ENCODE measurements around the gene TIGD3. TPM values are rescaled to one million over a fixed set of nuclear protein-coding genes. Genes with fewer than 3 reads are reported as not detected.

The TIGD3 gene
- polyA plus RNA-seq, 1 donor (not counting 4 experiments of a cell fraction or from before 2014, with no cell fraction given): not detected

GRCh38 chr11:65351511-65351910 lies 3.0 kb upstream of the TIGD3 start:
- no peak overlapping the region for H2AFZ ChIP-seq (ENCODE audit: control insufficient read depth, low read length)

GRCh38 chr11:65352783-65353182 lies 1.8 kb upstream of the TIGD3 start:
- H2AFZ ChIP-seq (ENCODE audit: control insufficient read depth, low read length): no peak overlapping the region
- peaks cover 2% of the 10 kb centered on the region for H4K20me1 ChIP-seq (ENCODE audit: control insufficient read depth, extremely low read depth, insufficient read depth, low read length)
- FAIRE-seq: no peak
- H3K27me3 ChIP-seq (ENCODE audit: control insufficient read depth, extremely low read depth, insufficient read depth, low read length): peaks cover 19% of the 10 kb centered on the region
- H3K4me1 ChIP-seq (ENCODE audit: control insufficient read depth, extremely low read depth, insufficient read depth, low read length): peaks cover 12% of the 10 kb centered on the region
- dilution Hi-C loops (cut with MboI; ENCODE audit: extremely low pct_ligation_motif_present, low sequenced_read_pairs): no loop called here
- no peaks in the 10 kb centered on the region for H3K9me3 ChIP-seq (ENCODE audit: control insufficient read depth, low read depth, low read length)
- peaks cover 19 to 20% of the 10 kb centered on the region in 2 experiments for H3K36me3 ChIP-seq (ENCODE audit: control insufficient read depth in 2 of 2, extremely low read depth in 1 of 2, insufficient read depth in 2 of 2, low read length in 2 of 2)
- no peak overlapping the region for H3K27ac ChIP-seq (ENCODE audit: control insufficient read depth, insufficient read depth, low read length)
- no peaks in the 10 kb centered on the region for H3K79me2 ChIP-seq (ENCODE audit: control insufficient read depth, insufficient read depth, low read length)
- H3K4me3 ChIP-seq (ENCODE audit: control insufficient read depth in 2 of 3, extremely low read depth in 1 of 3, insufficient read depth in 2 of 3, low read depth in 1 of 3, low read length in 3 of 3): no peak overlapping the region
- H3K9me1 ChIP-seq (ENCODE audit: control insufficient read depth, extremely low read depth, insufficient read depth, low read length): no peaks in the 10 kb centered on the region
- DNase-seq (ENCODE audit: low read depth, low spot score): no peak
- no peak overlapping the region for H3K9ac ChIP-seq (ENCODE audit: control insufficient read depth, extremely low read depth, insufficient read depth, low read length)
- TF ChIP-seq CTCF (optimal IDR thresholded peaks at IDR 0.05 in 1 of 3, IDR thresholded peaks at IDR 0.05 in 1 of 3, conservative IDR thresholded peaks at IDR 0.05 in 1 of 3; ENCODE audit: extremely low read depth in 1 of 3, insufficient read depth in 2 of 3, low read length in 3 of 3) (peak in 2 of 3 experiments; percentile 12 to 14), EZH2 (IDR thresholded peaks at IDR 0.05; ENCODE audit: low read length) (no peak)
- no peak overlapping the region for H3K4me2 ChIP-seq (ENCODE audit: control insufficient read depth, extremely low read depth, insufficient read depth, low read depth, low read length)

More at GRCh38 chr11:65351511-65351910, 3.0 kb upstream of the TIGD3 start:
- H3K36me3 ChIP-seq (ENCODE audit: control insufficient read depth in 2 of 2, extremely low read depth in 1 of 2, insufficient read depth in 2 of 2, low read length in 2 of 2): peaks cover 19 to 26% of the 10 kb centered on the region in 2 experiments
- no peak overlapping the region for H3K9ac ChIP-seq (ENCODE audit: control insufficient read depth, extremely low read depth, insufficient read depth, low read length)
- no peak overlapping the region for H3K4me3 ChIP-seq (ENCODE audit: control insufficient read depth in 2 of 3, extremely low read depth in 1 of 3, insufficient read depth in 2 of 3, low read depth in 1 of 3, low read length in 3 of 3)
- no peak overlapping the region for H3K4me2 ChIP-seq (ENCODE audit: control insufficient read depth, extremely low read depth, insufficient read depth, low read depth, low read length)
- H4K20me1 ChIP-seq (ENCODE audit: control insufficient read depth, extremely low read depth, insufficient read depth, low read length): no peaks in the 10 kb centered on the region
- no peak overlapping the region for H3K27ac ChIP-seq (ENCODE audit: control insufficient read depth, insufficient read depth, low read length)
- TF ChIP-seq CTCF (optimal IDR thresholded peaks at IDR 0.05 in 1 of 3, IDR thresholded peaks at IDR 0.05 in 1 of 3, conservative IDR thresholded peaks at IDR 0.05 in 1 of 3; ENCODE audit: extremely low read depth in 1 of 3, insufficient read depth in 2 of 3, low read length in 3 of 3) (no peak), EZH2 (IDR thresholded peaks at IDR 0.05; ENCODE audit: low read length) (no peak)
- H3K4me1 ChIP-seq (ENCODE audit: control insufficient read depth, extremely low read depth, insufficient read depth, low read length): peaks cover 12% of the 10 kb centered on the region
- H3K9me3 ChIP-seq (ENCODE audit: control insufficient read depth, low read depth, low read length): no peaks in the 10 kb centered on the region
- H3K79me2 ChIP-seq (ENCODE audit: control insufficient read depth, insufficient read depth, low read length): no peaks in the 10 kb centered on the region
- no peaks in the 10 kb centered on the region for H3K9me1 ChIP-seq (ENCODE audit: control insufficient read depth, extremely low read depth, insufficient read depth, low read length)
- H3K27me3 ChIP-seq (ENCODE audit: control insufficient read depth, extremely low read depth, insufficient read depth, low read length): peaks cover 12% of the 10 kb centered on the region
- DNase-seq (ENCODE audit: low read depth, low spot score) (no peak), FAIRE-seq (no peak)
- dilution Hi-C loops (cut with MboI; ENCODE audit: extremely low pct_ligation_motif_present, low sequenced_read_pairs): no loop called here
